HepG2 (cell line): ENCODE measurements around the gene KCNAB2. TPM values are rescaled to one million over a fixed set of nuclear protein-coding genes. Genes with fewer than 3 reads are reported as not detected.

Experiments
- FIP1L1 ChIP-seq: fragments of 200-400 bp; formaldehyde crosslinking; IDR thresholded peaks from 2 replicates; pipeline ENCODE4 v1.6.1; 2018; ENCODE audit warnings: low read depth, mild to moderate bottlenecking, low read length, moderate library complexity, borderline replicate concordance; ENCODE audit not compliant: insufficient read depth
- HMG20A ChIP-seq: IDR thresholded peaks from 2 replicates; pipeline ENCODE4 v1.6.1; 2016; ENCODE audit warnings: borderline replicate concordance
- HNRNPK ChIP-seq: fragments of 200-400 bp; formaldehyde crosslinking; IDR thresholded peaks from 2 replicates; pipeline ENCODE4 v1.6.1; 2018; ENCODE audit warnings: low read length, low read depth, moderate library complexity, mild to moderate bottlenecking; ENCODE audit not compliant: poor library complexity, severe bottlenecking
- IKZF1 ChIP-seq: fragments of 450-650 bp; IDR thresholded peaks from 2 replicates; pipeline ENCODE4 v1.7.1; 2016
- JUN ChIP-seq: sonication (generic); formaldehyde crosslinking; IDR thresholded peaks from 2 replicates; pipeline ENCODE4 v1.4.0; 2020; ENCODE audit warnings: mild to moderate bottlenecking, missing genetic modification reagents
- SALL2 ChIP-seq: sonication (generic); formaldehyde crosslinking; IDR thresholded peaks from 2 replicates; pipeline ENCODE4 v1.8.1; 2023; ENCODE audit warnings: mild to moderate bottlenecking, missing genetic modification reagents, inconsistent platforms
- SAP130 ChIP-seq: IDR thresholded peaks from 2 replicates; pipeline ENCODE4 v1.6.1; 2016; ENCODE audit warnings: low read depth
- SMAD3 ChIP-seq: sonication (generic); formaldehyde crosslinking; IDR thresholded peaks from 2 replicates; pipeline ENCODE4 v1.4.0; 2020; ENCODE audit warnings: missing genetic modification reagents
- SOX5 ChIP-seq: IDR thresholded peaks from 2 replicates; pipeline ENCODE4 v1.6.1; 2016; ENCODE audit warnings: borderline replicate concordance
- SPEN ChIP-seq: sonication (generic); formaldehyde crosslinking; IDR thresholded peaks from 2 replicates; pipeline ENCODE4 v1.5.1; 2020; ENCODE audit warnings: low read depth, mild to moderate bottlenecking, missing genetic modification reagents
- ZC3H4 ChIP-seq: sonication (generic); formaldehyde crosslinking; IDR thresholded peaks from 2 replicates; pipeline ENCODE4 v1.4.0; 2020; ENCODE audit warnings: missing genetic modification reagents, borderline replicate concordance
- ZNF274 ChIP-seq: sonication (generic); formaldehyde crosslinking; IDR thresholded peaks from 2 replicates; pipeline ENCODE4 v1.5.1; 2020; ENCODE audit warnings: mild to moderate bottlenecking, missing genetic modification reagents
- polyA plus RNA-seq, 8 experiments: library from polyadenylated mRNA; depleted of rRNA in 3 of 8; stranded (reverse) in 7 of 8; unstranded in 1 of 8; fragments of >200 nt; fragmentation: Illumina TruSeq in 4 of 8; extraction: Trizol in 4 of 8; gene quantifications; 2 replicates each; pipeline versions ENCODE4 v1.2.1 to v1.2.3, GENCODE V29; 2011 to 2016; ENCODE audit warnings: low read depth in 4 of 8, missing spikeins in 1 of 8, mixed read lengths in 1 of 8; ENCODE audit not compliant: insufficient read depth in 1 of 8
- total RNA-seq, 5 experiments: library from RNA; depleted of rRNA; stranded (reverse); fragments of >200 nt; fragmentation: Illumina TruSeq; extraction: Trizol; gene quantifications; 2 replicates each; pipeline ENCODE4 v1.2.3, GENCODE V29; 2016; ENCODE audit warnings: low read depth in 1 of 5
- TF ChIP-seq, protein P1 (sequence below): IDR thresholded peaks from 2 replicates; pipeline ENCODE4 v1.6.1; 2016
- TF ChIP-seq, protein P2 (sequence below): sonication (generic); formaldehyde crosslinking; IDR thresholded peaks from 2 replicates; pipeline ENCODE4 v1.8.1; 2023; ENCODE audit warnings: missing genetic modification reagents, mild to moderate bottlenecking, borderline replicate concordance
- TF ChIP-seq, protein P3 (sequence below): sonication (generic); formaldehyde crosslinking; conservative IDR thresholded peaks from 2 replicates; pipeline ENCODE4 v1.4.0; 2020; ENCODE audit warnings: missing genetic modification reagents
- TF ChIP-seq, protein P4 (sequence below): sonication (generic); formaldehyde crosslinking; IDR thresholded peaks from 2 replicates; pipeline ENCODE4 v1.4.0; 2020; ENCODE audit warnings: mild to moderate bottlenecking, missing genetic modification reagents
- TF ChIP-seq, protein P5 (sequence below): IDR thresholded peaks from 2 replicates; pipeline ENCODE4 v1.6.1; 2016; ENCODE audit warnings: low read depth, missing genetic modification reagents, missing compliant biosample characterization

KCNAB2 gene
- total and polyA plus RNA-seq, 2 of the 13 experiments (the other 11 are each of a cell fraction or from before 2014, with no cell fraction given) = 6.2 to 8.8 TPM

DNA sequence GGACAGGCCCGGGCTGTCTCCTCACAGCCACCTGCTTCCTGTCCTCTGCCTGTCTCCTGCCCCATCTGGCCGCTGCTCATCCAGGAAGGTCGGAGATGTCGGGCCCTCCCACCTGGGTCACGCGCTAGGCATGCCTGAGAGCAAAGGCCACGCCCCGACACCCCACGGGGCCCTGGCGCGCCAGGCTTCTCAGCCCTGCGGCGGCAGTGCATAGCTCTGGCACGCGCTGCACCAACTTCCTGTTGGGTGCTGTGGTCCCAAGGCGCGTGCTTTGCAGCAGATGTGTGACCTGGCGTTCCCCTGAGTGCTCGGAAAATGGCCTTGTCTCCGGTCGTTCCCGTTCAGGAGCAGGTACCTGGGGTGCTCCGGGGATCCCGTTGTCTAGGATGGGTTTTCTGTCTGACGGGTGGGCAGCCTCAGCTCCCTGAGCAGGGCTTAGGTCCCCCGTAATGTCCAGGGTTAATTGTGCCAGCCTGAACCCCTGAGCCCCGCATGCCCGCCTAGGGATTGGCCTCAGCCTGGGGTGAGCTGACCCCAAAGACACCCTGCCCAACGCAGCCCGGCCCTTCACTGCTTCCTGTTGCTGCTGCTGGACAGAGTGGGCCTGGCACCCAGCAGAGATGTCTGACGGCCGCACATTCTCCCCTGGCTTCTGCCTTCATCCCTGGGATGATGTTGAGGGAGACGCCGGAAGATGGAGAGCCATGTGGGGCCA, 19.4 kb upstream of the KCNAB2 start (continued):
- TF ChIP-seq, protein P1, sequence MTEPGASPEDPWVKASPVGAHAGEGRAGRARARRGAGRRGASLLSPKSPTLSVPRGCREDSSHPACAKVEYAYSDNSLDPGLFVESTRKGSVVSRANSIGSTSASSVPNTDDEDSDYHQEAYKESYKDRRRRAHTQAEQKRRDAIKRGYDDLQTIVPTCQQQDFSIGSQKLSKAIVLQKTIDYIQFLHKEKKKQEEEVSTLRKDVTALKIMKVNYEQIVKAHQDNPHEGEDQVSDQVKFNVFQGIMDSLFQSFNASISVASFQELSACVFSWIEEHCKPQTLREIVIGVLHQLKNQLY (CRISPR knock-in tag) = peak; percentile 92
- TF ChIP-seq, protein P2, sequence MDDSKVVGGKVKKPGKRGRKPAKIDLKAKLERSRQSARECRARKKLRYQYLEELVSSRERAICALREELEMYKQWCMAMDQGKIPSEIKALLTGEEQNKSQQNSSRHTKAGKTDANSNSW (CRISPR knock-in tag) = no peak
- TF ChIP-seq IKZF1 = no peak
- TF ChIP-seq ZNF274 (CRISPR knock-in tag) = no peak
- TF ChIP-seq ZC3H4 (CRISPR knock-in tag) = no peak
- TF ChIP-seq, protein P3, sequence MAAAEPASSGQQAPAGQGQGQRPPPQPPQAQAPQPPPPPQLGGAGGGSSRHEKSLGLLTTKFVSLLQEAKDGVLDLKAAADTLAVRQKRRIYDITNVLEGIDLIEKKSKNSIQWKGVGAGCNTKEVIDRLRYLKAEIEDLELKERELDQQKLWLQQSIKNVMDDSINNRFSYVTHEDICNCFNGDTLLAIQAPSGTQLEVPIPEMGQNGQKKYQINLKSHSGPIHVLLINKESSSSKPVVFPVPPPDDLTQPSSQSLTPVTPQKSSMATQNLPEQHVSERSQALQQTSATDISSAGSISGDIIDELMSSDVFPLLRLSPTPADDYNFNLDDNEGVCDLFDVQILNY (CRISPR knock-in tag) = no peak
- no peak for TF ChIP-seq JUN (CRISPR knock-in tag)
- TF ChIP-seq SPEN (CRISPR knock-in tag) = peak; percentile 68
- no peak for TF ChIP-seq SALL2 (CRISPR knock-in tag)
- TF ChIP-seq HMG20A (CRISPR knock-in tag) = no peak
- TF ChIP-seq SOX5 (CRISPR knock-in tag) = peak; percentile 58; the same call in 1 of the 2 replicates
- TF ChIP-seq SMAD3 = no peak
- TF ChIP-seq, protein P4, sequence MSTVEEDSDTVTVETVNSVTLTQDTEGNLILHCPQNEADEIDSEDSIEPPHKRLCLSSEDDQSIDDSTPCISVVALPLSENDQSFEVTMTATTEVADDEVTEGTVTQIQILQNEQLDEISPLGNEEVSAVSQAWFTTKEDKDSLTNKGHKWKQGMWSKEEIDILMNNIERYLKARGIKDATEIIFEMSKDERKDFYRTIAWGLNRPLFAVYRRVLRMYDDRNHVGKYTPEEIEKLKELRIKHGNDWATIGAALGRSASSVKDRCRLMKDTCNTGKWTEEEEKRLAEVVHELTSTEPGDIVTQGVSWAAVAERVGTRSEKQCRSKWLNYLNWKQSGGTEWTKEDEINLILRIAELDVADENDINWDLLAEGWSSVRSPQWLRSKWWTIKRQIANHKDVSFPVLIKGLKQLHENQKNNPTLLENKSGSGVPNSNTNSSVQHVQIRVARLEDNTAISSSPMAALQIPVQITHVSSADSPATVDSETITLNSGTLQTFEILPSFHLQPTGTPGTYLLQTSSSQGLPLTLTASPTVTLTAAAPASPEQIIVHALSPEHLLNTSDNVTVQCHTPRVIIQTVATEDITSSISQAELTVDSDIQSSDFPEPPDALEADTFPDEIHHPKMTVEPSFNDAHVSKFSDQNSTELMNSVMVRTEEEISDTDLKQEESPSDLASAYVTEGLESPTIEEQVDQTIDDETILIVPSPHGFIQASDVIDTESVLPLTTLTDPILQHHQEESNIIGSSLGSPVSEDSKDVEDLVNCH (CRISPR knock-in tag) = no peak
- TF ChIP-seq SAP130 = peak; percentile 87
- TF ChIP-seq FIP1L1 = no peak
- TF ChIP-seq, protein P5, sequence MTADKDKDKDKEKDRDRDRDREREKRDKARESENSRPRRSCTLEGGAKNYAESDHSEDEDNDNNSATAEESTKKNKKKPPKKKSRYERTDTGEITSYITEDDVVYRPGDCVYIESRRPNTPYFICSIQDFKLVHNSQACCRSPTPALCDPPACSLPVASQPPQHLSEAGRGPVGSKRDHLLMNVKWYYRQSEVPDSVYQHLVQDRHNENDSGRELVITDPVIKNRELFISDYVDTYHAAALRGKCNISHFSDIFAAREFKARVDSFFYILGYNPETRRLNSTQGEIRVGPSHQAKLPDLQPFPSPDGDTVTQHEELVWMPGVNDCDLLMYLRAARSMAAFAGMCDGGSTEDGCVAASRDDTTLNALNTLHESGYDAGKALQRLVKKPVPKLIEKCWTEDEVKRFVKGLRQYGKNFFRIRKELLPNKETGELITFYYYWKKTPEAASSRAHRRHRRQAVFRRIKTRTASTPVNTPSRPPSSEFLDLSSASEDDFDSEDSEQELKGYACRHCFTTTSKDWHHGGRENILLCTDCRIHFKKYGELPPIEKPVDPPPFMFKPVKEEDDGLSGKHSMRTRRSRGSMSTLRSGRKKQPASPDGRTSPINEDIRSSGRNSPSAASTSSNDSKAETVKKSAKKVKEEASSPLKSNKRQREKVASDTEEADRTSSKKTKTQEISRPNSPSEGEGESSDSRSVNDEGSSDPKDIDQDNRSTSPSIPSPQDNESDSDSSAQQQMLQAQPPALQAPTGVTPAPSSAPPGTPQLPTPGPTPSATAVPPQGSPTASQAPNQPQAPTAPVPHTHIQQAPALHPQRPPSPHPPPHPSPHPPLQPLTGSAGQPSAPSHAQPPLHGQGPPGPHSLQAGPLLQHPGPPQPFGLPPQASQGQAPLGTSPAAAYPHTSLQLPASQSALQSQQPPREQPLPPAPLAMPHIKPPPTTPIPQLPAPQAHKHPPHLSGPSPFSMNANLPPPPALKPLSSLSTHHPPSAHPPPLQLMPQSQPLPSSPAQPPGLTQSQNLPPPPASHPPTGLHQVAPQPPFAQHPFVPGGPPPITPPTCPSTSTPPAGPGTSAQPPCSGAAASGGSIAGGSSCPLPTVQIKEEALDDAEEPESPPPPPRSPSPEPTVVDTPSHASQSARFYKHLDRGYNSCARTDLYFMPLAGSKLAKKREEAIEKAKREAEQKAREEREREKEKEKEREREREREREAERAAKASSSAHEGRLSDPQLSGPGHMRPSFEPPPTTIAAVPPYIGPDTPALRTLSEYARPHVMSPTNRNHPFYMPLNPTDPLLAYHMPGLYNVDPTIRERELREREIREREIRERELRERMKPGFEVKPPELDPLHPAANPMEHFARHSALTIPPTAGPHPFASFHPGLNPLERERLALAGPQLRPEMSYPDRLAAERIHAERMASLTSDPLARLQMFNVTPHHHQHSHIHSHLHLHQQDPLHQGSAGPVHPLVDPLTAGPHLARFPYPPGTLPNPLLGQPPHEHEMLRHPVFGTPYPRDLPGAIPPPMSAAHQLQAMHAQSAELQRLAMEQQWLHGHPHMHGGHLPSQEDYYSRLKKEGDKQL (CRISPR knock-in tag) = 0 out of 2 replicates have a peak, but pooled peaks have one; percentile 33
- no peak for TF ChIP-seq HNRNPK
